Hematopoietic multipotent progenitor cell (in vitro differentiated cells): ENCODE measurements around the gene OVCA2. TPM values are rescaled to one million over a fixed set of nuclear protein-coding genes. Genes with fewer than 3 reads are reported as not detected.
A peak's percentile ranks its signal among the peaks of the same experiment; 100 is the strongest.

Experiments used
- DNase-seq, 3 donors: peaks; one replicate each; pipeline ENCODE4 v3.0.0-alpha.2; 2011 to 2015; ENCODE audit warnings: low read depth in 2 of 3, low spot score in 2 of 3
- total RNA-seq: library from RNA; depleted of rRNA; stranded (reverse); fragments of >200 nt; gene quantifications from one replicate; pipeline ENCODE4 v1.2.3, GENCODE V29; 2012

OVCA2 gene
- total RNA-seq, 1 donor: 18.9 TPM

GRCh38 chr17:2029911-2030778 lies 11.7 kb upstream of the OVCA2 start, which contains the start of gene DPH1:
Gene DPH1, plus strand, starts transcription at chr17:2030153. Its CDS starts 17 bp downstream, at chr17:2030170.
- DNase-seq: peak; percentile 62 to 88 (median 86)

- no peak for DNase-seq
Measured at GRCh38 chr17:2030779-2031163, 11.1 kb upstream of the OVCA2 start.

- no peak for DNase-seq
Measured at GRCh38 chr17:2033153-2033552, 8.7 kb upstream of the OVCA2 start.

- no peak for DNase-seq
Measured at GRCh38 chr17:2034157-2034556, 7.7 kb upstream of the OVCA2 start.

- DNase-seq: no peak
Measured at GRCh38 chr17:2034806-2035540, 6.8 kb upstream of the OVCA2 start.

GRCh38 chr17:2035541-2036488 lies 6.0 kb upstream of the OVCA2 start:
- no peak for DNase-seq

- DNase-seq: no peak
Measured at GRCh38 chr17:2037155-2037554, 4.7 kb upstream of the OVCA2 start.

GRCh38 chr17:2040219-2040827 lies 1.5 kb upstream of the OVCA2 start:
- no peak for DNase-seq

GRCh38 chr17:2040942-2041560 lies 771 bp upstream of the OVCA2 start:
- no peak for DNase-seq

- peak in 1 of 3 donors; percentile 53 for DNase-seq
Measured at GRCh38 chr17:2042390-2042847, 597 bp downstream of the OVCA2 start.

- no peak for DNase-seq
Measured at GRCh38 chr17:2042933-2043332, 1.1 kb downstream of the OVCA2 start.

- DNase-seq: no peak
Measured at GRCh38 chr17:2043785-2044184, 2.0 kb downstream of the OVCA2 start.

GRCh38 chr17:2044263-2044894 lies 2.6 kb downstream of the OVCA2 start:
- DNase-seq: no peak

- DNase-seq: no peak
Measured at GRCh38 chr17:2047590-2047989, 5.8 kb downstream of the OVCA2 start.

- DNase-seq: no peak
Measured at GRCh38 chr17:2048805-2049204, 7.0 kb downstream of the OVCA2 start.

GRCh38 chr17:2049333-2050299 lies 7.8 kb downstream of the OVCA2 start:
- peak; percentile 84 to 86 (median 85) for DNase-seq

GRCh38 chr17:2050300-2051060 lies 8.7 kb downstream of the OVCA2 start:
- DNase-seq: peak; percentile 69 to 76 (median 76)
